HepG2 (cell line): Measurements from ENCODE around the gene METRNL. TPM values are rescaled to one million over a fixed set of nuclear protein-coding genes. Genes with fewer than 3 reads are reported as not detected.

Source experiments
- ATAC-seq: fragments of 200-7000 bp; cut with Tn5 transposase; 3 replicates; pipeline ENCODE4 v1.9.1; 2020; ENCODE audit warnings: mild to moderate bottlenecking, moderate library complexity
- BruUV-seq: library from RNA; stranded (reverse); fragments of 400-500 nt; replicated peaks from 2 replicates; lab custom pipeline; 2021; lab: Mats Ljungman, UMichigan
- CTCF ChIA-PET: fragments of 300-600 bp; formaldehyde crosslinking; extraction: SDS; loops from one replicate; lab custom pipeline; 2021; ENCODE audit warnings: low total read pairs, inconsistent platforms, low intra/inter-chr PET ratio; lab: Yijun Ruan, JAX
- POLR2A ChIA-PET: fragments of 350-600 bp; sonication (Branson Sonifier 250); formaldehyde crosslinking; loops from one replicate; lab custom pipeline; 2020; ENCODE audit warnings: antibody characterized with exemption, inconsistent platforms; lab: Yijun Ruan, JAX
- DNase-seq: peaks from one replicate; pipeline ENCODE4 v3.0.0-alpha.2; 2015; ENCODE audit warnings: low spot score
- FAIRE-seq: peaks from 3 replicates; lab custom pipeline; 2011; peaks lifted over from hg19 to GRCh38; lab: Jason Lieb, UNC
- H2AFZ ChIP-seq: one replicate; pipeline ENCODE4 v1.6.1; 2011; ENCODE audit warnings: low read length, inconsistent platforms
- H3K27ac ChIP-seq: fragments of 300-600 bp; 3 replicates; pipeline ENCODE4 v1.8.0; 2011; ENCODE audit warnings: mixed run types, mild to moderate bottlenecking, mixed read lengths, low read length, inconsistent platforms; ENCODE audit not compliant: insufficient read depth; ENCODE audit errors: extremely low read length
- H3K27me3 ChIP-seq, 2 experiments: fragments of 200-600 bp in 1 of 2; 2 replicates in 1 of 2; 3 replicates in 1 of 2; pipeline versions ENCODE4 v1.6.0 to v1.8.0; 2011; ENCODE audit warnings: low read length in 2 of 2, mild to moderate bottlenecking in 2 of 2, moderate library complexity in 2 of 2, inconsistent platforms in 1 of 2; ENCODE audit not compliant: insufficient read depth in 2 of 2, control insufficient read depth in 1 of 2
- H3K36me3 ChIP-seq, 2 experiments: fragments of 200-600 bp in 1 of 2; replicated peaks in 1 of 2; 2 replicates in 1 of 2; 3 replicates in 1 of 2; pipeline versions ENCODE4 v1.5.1 to v1.8.0; 2011; ENCODE audit warnings: low read length in 2 of 2, inconsistent platforms in 1 of 2; ENCODE audit not compliant: insufficient read depth in 2 of 2, control insufficient read depth in 1 of 2
- H3K4me1 ChIP-seq: 2 replicates; pipeline ENCODE4 v1.5.1; 2012; ENCODE audit warnings: low read length, inconsistent platforms; ENCODE audit not compliant: insufficient read depth
- H3K4me2 ChIP-seq: 2 replicates; pipeline ENCODE4 v1.6.0; 2011; ENCODE audit warnings: low read depth, low read length, inconsistent platforms
- H3K4me3 ChIP-seq, 3 experiments: fragments of 200-600 bp in 1 of 3; sonication (generic), shearing (Covaris generic) in 1 of 3; replicated peaks in 1 of 3; 2 replicates each; pipeline ENCODE4 v1.5.1; 2011 to 2016; ENCODE audit warnings: low read length in 3 of 3, inconsistent platforms in 2 of 3, low read depth in 2 of 3, mild to moderate bottlenecking in 2 of 3, control low read depth in 1 of 3, mixed read lengths in 1 of 3; ENCODE audit not compliant: insufficient read depth in 1 of 3
- H3K79me2 ChIP-seq: one replicate; pipeline ENCODE4 v1.6.1; 2011; ENCODE audit warnings: low read length, inconsistent platforms; ENCODE audit not compliant: insufficient read depth
- H3K9ac ChIP-seq: 2 replicates; pipeline ENCODE4 v1.6.0; 2011; ENCODE audit warnings: mild to moderate bottlenecking, low read depth, low read length, inconsistent platforms; ENCODE audit not compliant: insufficient read depth
- H3K9me3 ChIP-seq: 2 replicates; pipeline ENCODE4 v1.5.1; 2012; ENCODE audit warnings: mild to moderate bottlenecking, low read length
- H4K20me1 ChIP-seq: 2 replicates; pipeline ENCODE4 v1.6.0; 2011; ENCODE audit warnings: inconsistent platforms, mild to moderate bottlenecking, low read length, moderate library complexity; ENCODE audit not compliant: insufficient read depth
- FOXO1 ChIP-seq: sonication (generic); formaldehyde crosslinking; IDR thresholded peaks from 2 replicates; pipeline ENCODE4 v1.4.0; 2020; ENCODE audit warnings: missing genetic modification reagents
- KMT2A ChIP-seq: sonication (generic); formaldehyde crosslinking; IDR thresholded peaks from 2 replicates; pipeline ENCODE4 v1.4.0; 2020; ENCODE audit warnings: missing genetic modification reagents
- KMT2B ChIP-seq: IDR thresholded peaks from 2 replicates; pipeline ENCODE4 v1.6.1; 2016; ENCODE audit warnings: missing genetic modification reagents, missing compliant biosample characterization
- MIXL1 ChIP-seq: IDR thresholded peaks from 2 replicates; pipeline ENCODE4 v1.6.1; 2016
- PHF8 ChIP-seq: sonication (generic); formaldehyde crosslinking; IDR thresholded peaks from 2 replicates; pipeline ENCODE4 v1.5.0; 2020; ENCODE audit warnings: missing genetic modification reagents
- REXO4 ChIP-seq: sonication (generic); formaldehyde crosslinking; IDR thresholded peaks from 2 replicates; pipeline ENCODE4 v1.8.0; 2022; ENCODE audit warnings: missing genetic modification reagents, mild to moderate bottlenecking, borderline replicate concordance
- SAFB2 ChIP-seq: sonication (generic); formaldehyde crosslinking; IDR thresholded peaks from 2 replicates; pipeline ENCODE4 v1.5.1; 2020; ENCODE audit warnings: missing genetic modification reagents, low read depth, mild to moderate bottlenecking, borderline replicate concordance
- SAP130 ChIP-seq: IDR thresholded peaks from 2 replicates; pipeline ENCODE4 v1.6.1; 2016; ENCODE audit warnings: low read depth
- TAF15 ChIP-seq: fragments of 200-400 bp; formaldehyde crosslinking; IDR thresholded peaks from one replicate; pipeline ENCODE4 v1.6.1; 2018; ENCODE audit warnings: mild to moderate bottlenecking, low read depth, low read length; ENCODE audit not compliant: poor library complexity, severe bottlenecking
- YEATS4 ChIP-seq: sonication (generic); formaldehyde crosslinking; IDR thresholded peaks from 2 replicates; pipeline ENCODE4 v1.4.0; 2020; ENCODE audit warnings: missing genetic modification reagents, borderline replicate concordance
- ZBTB39 ChIP-seq: sonication (generic); formaldehyde crosslinking; IDR thresholded peaks from 2 replicates; pipeline ENCODE4 v1.5.0; 2020; ENCODE audit warnings: missing genetic modification reagents
- ZEB1 ChIP-seq: IDR thresholded peaks from 2 replicates; pipeline ENCODE4 v1.6.1; 2012; ENCODE audit warnings: mild to moderate bottlenecking, low read depth, inconsistent platforms; ENCODE audit not compliant: insufficient replicate concordance
- ZFYVE20 ChIP-seq: sonication (generic); formaldehyde crosslinking; IDR thresholded peaks from 2 replicates; pipeline ENCODE4 v1.8.0; 2023; ENCODE audit warnings: low read depth, mild to moderate bottlenecking, moderate library complexity, missing genetic modification reagents, borderline replicate concordance
- ZMYM4 ChIP-seq: sonication (generic); formaldehyde crosslinking; IDR thresholded peaks from 2 replicates; pipeline ENCODE4 v1.8.1; 2023; ENCODE audit warnings: mild to moderate bottlenecking, missing genetic modification reagents
- ZNF331 ChIP-seq: sonication (generic); formaldehyde crosslinking; IDR thresholded peaks from 2 replicates; pipeline ENCODE4 v1.4.0; 2020; ENCODE audit warnings: missing genetic modification reagents
- ZNF570 ChIP-seq: sonication (generic); formaldehyde crosslinking; IDR thresholded peaks from 2 replicates; pipeline ENCODE4 v1.4.0; 2020; ENCODE audit warnings: mild to moderate bottlenecking, missing genetic modification reagents, borderline replicate concordance
- ZNF574 ChIP-seq: sonication (generic); formaldehyde crosslinking; IDR thresholded peaks from 2 replicates; pipeline ENCODE4 v1.4.0; 2020; ENCODE audit warnings: missing genetic modification reagents
- ZNF614 ChIP-seq: IDR thresholded peaks from 2 replicates; pipeline ENCODE4 v1.6.1; 2018; ENCODE audit warnings: missing biosample characterization, missing genetic modification reagents, inconsistent platforms, borderline replicate concordance
- ZNF777 ChIP-seq: sonication (generic); formaldehyde crosslinking; IDR thresholded peaks from 2 replicates; pipeline ENCODE4 v1.4.0; 2020; ENCODE audit warnings: missing genetic modification reagents
- ZSCAN31 ChIP-seq: sonication (generic); formaldehyde crosslinking; IDR thresholded peaks from 2 replicates; pipeline ENCODE4 v1.5.0; 2020; ENCODE audit warnings: low read depth, mild to moderate bottlenecking, missing genetic modification reagents
- ZZZ3 ChIP-seq: sonication (generic); formaldehyde crosslinking; IDR thresholded peaks from 2 replicates; pipeline ENCODE4 v1.4.0; 2020; ENCODE audit warnings: missing genetic modification reagents, mild to moderate bottlenecking, borderline replicate concordance
- WGBS: methylation state at CpG from one replicate; pipeline ENCODE4 v1.1.6; 2017; ENCODE audit warnings: low lambda C conversion rate; 5-methylcytosine and 5-hydroxymethylcytosine counted together
- in situ Hi-C: cut with HindIII; loops from 2 replicates; pipeline ENCODE4 v1.10.0; 2017; ENCODE audit warnings: low pct_unique_long_range_greater_than_20kb; ENCODE audit not compliant: extremely low pct_ligation_motif_present
- intact Hi-C: fragments of 100-400 bp; cut with micrococcal nuclease; formaldehyde crosslinking; loops from one replicate; pipeline ENCODE4 v1.10.0; 2022; ENCODE audit not compliant: unreplicated experiment
- polyA plus RNA-seq, 8 experiments: library from polyadenylated mRNA; depleted of rRNA in 3 of 8; stranded (reverse) in 7 of 8; unstranded in 1 of 8; fragments of >200 nt; fragmentation: Illumina TruSeq in 4 of 8; extraction: Trizol in 4 of 8; gene quantifications; 2 replicates each; pipeline versions ENCODE4 v1.2.1 to v1.2.3, GENCODE V29; 2011 to 2016; ENCODE audit warnings: low read depth in 4 of 8, missing spikeins in 1 of 8, mixed read lengths in 1 of 8; ENCODE audit not compliant: insufficient read depth in 1 of 8
- total RNA-seq, 5 experiments: library from RNA; depleted of rRNA; stranded (reverse); fragments of >200 nt; fragmentation: Illumina TruSeq; extraction: Trizol; gene quantifications; 2 replicates each; pipeline ENCODE4 v1.2.3, GENCODE V29; 2016; ENCODE audit warnings: low read depth in 1 of 5

METRNL gene
- total and polyA plus RNA-seq, 2 of the 13 experiments (the other 11 are each of a cell fraction or from before 2014, with no cell fraction given), result 0.66 to 0.84 TPM

GRCh38 chr17:83105512-83105911 lies 26.1 kb downstream of the METRNL start (continued):
- TF ChIP-seq TAF15 (no peak), ZNF331 (CRISPR knock-in tag) (no peak), ZBTB39 (no peak), PHF8 (CRISPR knock-in tag) (no peak), ZSCAN31 (CRISPR knock-in tag) (no peak), YEATS4 (CRISPR knock-in tag) (no peak), KMT2B (CRISPR knock-in tag) (no peak), SAFB2 (no peak), REXO4 (CRISPR knock-in tag) (no peak)

GRCh38 chr17:83106056-83106588 lies 26.7 kb downstream of the METRNL start:
- no TSS peak for BruUV-seq
- in situ Hi-C loops (no loop called here), intact Hi-C loops (no loop called here)
- H3K4me1 ChIP-seq, result peaks cover 12% of the 10 kb centered on the region
- TF ChIP-seq ZNF570 (CRISPR knock-in tag) (no peak), ZNF777 (CRISPR knock-in tag) (no peak), SAP130 (CRISPR knock-in tag) (no peak), ZNF574 (no peak), MIXL1 (no peak), ZEB1 (no peak), FOXO1 (CRISPR knock-in tag) (no peak), ZNF614 (no peak), ZZZ3 (no peak), KMT2A (CRISPR knock-in tag) (no peak), ZFYVE20 (CRISPR knock-in tag) (no peak), ZMYM4 (no peak)
- H2AFZ ChIP-seq, result no peak overlapping the region
- H3K4me2 ChIP-seq, result no peak overlapping the region
- no peak for ATAC-seq
- ChIA-PET CTCF (no interaction called here), POLR2A (no interaction called here)
- 47% methylated on average over 22 of the region's 22 CpGs for WGBS
- no peaks in the 10 kb centered on the region for H3K79me2 ChIP-seq
- H3K4me3 ChIP-seq, result no peak overlapping the region
- no peaks in the 10 kb centered on the region for H3K36me3 ChIP-seq
- H3K9me3 ChIP-seq, result no peaks in the 10 kb centered on the region
- DNase-seq, result no peak
- no peak overlapping the region for H3K27ac ChIP-seq
- peaks cover 26 to 77% of the 10 kb centered on the region in 2 experiments for H3K27me3 ChIP-seq
- no peak overlapping the region for H3K9ac ChIP-seq
- no peak for FAIRE-seq
- no peaks in the 10 kb centered on the region; the same call in 1 of the 2 replicates for H4K20me1 ChIP-seq
